ENCODE measurements around the gene LDLRAD4.
"Not testable (repeated sequence)": the region's sequence is repeated elsewhere in the genome, so short reads cannot be mapped to it uniquely, and the experiment has no call there.

Gene LDLRAD4

DNA sequence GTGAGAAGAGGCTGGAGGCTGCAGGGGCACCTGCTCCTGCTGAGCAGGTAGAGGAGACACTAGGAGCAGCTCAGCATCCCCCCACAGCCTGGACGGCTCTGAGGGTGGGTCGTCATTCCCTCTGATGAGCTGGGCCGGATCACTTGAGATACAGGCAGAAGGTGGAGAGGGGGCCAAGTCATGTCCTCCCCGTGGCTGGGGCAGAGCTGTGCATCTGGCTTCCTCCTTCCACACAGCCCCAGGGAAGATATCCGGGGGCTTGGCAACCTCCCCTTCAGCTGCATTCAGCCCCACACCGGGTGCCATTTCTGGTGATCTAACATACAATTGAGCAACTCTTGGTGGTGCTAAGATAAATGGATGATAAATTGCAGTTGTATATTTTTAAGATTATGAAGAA is 236.9 kb downstream of the LDLRAD4 start:
- no peak for DNase-seq

DNA sequence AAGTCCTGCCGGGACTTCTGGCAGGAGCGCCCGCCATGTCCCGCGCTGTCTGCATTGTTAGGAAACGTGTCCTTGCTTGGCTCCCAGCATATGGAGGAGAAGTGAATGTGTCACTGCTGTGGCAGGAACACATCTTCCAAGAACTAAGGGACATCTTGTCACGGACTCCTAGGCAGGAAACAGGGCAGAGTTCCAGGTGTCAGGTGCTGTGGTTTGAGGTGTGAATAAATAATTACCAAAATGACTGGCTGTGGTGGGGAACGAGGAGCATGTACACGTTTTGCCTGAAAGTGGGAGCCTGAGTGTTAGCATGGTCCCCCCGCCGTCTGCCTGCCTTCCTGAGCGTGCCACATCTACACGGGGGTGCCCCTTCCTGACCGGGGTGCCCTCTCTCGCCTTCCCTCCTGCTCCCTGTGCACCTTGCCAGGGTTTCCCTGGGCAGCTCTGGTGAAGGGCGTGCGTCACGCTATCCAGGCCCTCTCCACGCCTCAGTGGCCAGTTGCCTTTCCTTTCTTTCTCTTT is 237.5 kb downstream of the LDLRAD4 start:
- no peak for DNase-seq

DNA sequence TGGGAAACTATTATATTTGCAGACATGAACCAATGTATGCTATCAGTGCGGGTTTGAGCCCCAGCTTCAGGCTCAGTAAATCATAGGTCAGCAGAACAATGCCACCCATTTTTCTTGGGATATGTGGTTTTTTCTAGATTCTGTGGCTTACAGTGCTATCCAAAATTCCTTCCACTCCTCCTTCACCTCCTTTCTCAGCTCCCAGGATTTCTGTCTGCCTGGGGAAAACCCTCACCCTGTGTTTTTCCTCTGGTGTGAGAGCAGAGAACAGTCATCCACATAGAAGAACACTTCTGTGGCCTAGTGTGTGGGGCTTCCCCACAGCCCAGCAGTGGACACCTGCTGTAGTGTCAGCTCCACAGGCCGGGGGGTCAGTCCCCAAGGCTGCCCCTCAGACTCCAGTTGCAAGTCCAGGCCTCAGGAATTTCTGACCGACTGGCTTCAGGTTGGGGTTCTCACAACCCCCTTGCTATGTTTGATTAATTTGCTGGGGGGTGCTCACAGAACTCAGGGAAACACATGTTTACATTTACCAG is 238.2 kb downstream of the LDLRAD4 start:
- DNase-seq: no peak

DNA sequence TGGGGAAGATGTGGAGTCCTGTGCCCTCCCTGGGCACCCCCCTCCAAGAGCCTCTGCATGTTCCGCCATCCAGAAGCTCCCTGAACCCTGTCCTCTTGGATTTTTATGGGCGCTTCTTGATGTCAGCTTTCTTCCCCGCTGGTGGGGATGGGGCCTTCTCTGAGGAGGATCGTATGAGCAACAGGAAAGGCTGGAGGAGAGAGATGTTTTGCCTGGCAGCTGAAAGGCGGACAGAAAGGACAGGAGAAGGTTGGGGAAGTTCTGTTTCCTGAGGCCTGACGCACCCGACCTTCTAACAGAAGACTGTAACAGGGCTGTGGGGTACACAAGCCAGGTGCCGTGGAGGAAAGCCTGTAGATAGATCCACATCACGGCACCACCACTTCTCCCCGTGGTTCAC is 238.8 kb downstream of the LDLRAD4 start:
- DNase-seq: no peak

DNA sequence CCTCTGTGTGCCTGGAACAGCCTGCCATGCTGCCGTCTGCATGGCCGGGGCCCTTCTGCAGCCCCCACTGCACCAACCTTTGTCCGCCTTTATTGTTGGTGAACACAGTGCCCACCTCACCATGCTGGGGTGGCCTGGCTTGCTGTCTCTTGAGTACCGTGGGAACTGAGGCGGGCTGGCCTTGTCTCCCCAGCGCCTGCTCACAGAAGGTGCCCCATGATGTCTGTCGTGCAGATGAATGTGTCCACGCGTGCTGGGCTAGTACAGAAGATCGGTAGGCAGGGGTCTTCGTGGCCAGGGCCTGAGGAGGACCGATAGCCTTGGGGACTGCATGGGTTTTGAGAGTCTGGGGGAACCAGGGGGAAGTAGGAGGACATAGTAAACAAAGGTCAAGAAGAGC is 242.4 kb downstream of the LDLRAD4 start:
- no peak for DNase-seq

DNA sequence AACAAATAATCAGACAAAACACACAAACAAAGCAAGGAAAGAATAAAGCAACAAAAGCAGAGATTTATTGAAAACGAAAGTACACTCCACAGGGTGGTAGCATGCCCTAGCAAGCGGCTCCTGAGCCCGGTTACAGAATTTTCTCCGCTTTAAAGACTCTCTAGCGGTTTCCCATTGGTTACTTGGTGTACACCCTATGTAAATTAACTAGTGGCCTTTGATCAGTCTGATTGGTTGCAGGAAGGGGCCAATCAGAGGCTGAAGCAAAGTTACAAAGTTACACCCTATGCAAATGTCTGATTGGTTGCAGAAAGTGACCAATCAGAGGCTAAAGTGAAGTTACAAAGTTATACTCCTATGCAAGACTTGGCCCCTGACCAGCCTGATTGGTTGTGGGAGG is 242.9 kb downstream of the LDLRAD4 start:
- no peak for DNase-seq

- no peak for DNase-seq
These were observed 243.4 kb downstream of the LDLRAD4 start for GRCh38 chr18:13461936-13462335.

GRCh38 chr18:13462686-13463085 is 244.1 kb downstream of the LDLRAD4 start:
- no peak for DNase-seq

GRCh38 chr18:13463526-13464210 is 245.1 kb downstream of the LDLRAD4 start:
- DNase-seq: no peak

GRCh38 chr18:13464432-13465123 is 246.0 kb downstream of the LDLRAD4 start:
- DNase-seq: no peak

DNA sequence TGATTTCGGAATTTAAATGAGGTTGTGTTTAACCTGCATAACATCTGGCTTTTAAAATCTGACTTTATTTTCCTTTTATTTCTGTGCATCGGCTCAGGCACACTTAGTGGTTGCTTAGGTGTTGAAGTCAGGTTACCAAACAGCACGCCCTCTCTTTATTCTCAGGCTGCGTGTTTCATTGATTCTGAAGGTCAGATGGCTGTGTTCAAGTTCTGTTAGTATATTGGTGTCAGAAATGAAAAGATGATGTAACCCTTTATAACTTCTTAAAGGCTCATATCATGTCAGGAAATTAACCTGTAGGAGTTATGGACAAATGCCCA is 246.5 kb downstream of the LDLRAD4 start:
- DNase-seq: no peak

- DNase-seq: no peak
These were observed 246.9 kb downstream of the LDLRAD4 start for GRCh38 chr18:13465476-13465875.

GRCh38 chr18:13470516-13471197 is 252.1 kb downstream of the LDLRAD4 start:
- no peak for DNase-seq

DNA sequence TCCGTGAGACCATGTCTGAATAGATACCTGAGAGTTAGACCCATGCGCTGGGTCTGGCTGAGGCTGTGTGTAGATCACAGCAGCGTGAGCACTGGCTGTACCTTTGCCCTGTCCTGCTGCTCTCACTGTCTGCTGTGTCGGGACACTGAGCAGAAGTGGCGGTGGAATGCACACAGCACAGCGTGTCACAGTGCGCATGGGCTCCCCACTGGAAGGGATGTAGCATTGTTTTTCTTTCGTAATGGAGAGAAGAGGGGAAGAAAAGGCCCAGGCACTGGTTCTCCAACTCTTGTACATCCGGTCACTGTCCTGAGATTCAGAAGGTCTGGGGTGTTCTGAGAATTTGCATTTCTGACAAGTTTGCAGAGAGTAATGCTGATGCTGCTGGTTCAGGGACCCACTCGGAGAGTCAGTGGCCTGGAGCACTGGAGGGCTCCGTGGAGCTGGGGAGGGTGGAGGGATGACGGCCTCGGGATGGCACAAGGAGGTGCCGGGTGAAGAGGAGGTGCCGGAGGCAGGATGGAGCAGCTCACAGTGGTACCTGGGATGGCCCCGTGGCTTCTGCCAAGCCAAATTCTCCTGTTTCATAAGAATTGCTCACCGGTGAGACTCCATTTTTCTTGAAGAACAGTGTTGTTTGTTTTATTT is 252.8 kb downstream of the LDLRAD4 start:
- no peak for DNase-seq

GRCh38 chr18:13471971-13472628 is 253.5 kb downstream of the LDLRAD4 start:
- DNase-seq: no peak

- no peak for DNase-seq
These were observed 255.2 kb downstream of the LDLRAD4 start for GRCh38 chr18:13473751-13474150.

- DNase-seq: no peak
These were observed 255.8 kb downstream of the LDLRAD4 start for GRCh38 chr18:13474336-13474735.

- no peak for DNase-seq
These were observed 256.5 kb downstream of the LDLRAD4 start for GRCh38 chr18:13474907-13475545.

DNA sequence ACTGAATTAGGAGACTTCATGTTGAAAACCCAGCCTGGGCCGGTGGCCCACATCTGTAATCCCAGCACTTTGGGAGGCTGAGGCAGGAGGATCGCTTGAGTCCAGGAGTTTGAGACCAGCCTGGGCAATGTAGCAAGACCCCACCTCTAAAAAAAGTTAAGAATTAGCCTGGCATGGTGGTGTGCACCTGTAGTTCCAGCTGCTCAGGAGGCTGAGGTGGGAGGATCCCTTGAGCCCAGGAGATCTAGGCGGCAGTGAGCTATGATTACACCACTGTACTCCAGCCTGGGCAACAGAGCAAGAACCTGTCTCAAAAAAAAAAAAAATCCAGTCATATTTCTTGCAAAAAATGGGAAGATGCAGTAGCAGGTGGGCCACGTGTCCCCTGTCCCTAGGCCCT is 257.8 kb downstream of the LDLRAD4 start:
- DNase-seq: not testable (repeated sequence)

DNA sequence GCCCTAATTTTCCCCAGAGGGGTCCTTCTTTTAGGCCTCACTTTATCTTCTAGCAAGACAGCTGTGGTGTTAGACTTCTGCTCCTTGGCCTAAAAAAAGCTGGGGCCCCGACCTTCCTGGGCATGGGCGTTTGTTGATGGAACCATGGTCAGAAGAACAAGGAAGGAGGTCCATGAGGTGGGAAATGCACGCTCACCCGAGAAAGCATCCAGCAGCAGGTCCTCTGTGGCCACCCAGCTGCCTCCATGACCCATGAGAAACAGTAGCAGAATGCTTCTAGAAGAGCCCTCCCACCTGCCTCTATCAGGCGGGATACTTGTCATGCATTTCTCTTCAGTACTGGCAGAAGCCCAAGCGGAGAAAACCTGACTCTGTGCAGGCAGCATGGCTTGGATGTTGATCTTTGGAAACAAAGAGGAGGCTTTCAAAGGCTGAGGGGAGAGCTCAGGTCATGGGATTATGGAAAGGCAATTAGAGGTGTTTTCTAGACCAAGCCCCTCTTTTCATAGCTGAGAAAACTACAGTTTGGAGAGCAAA is 258.7 kb downstream of the LDLRAD4 start:
- no peak for DNase-seq

- DNase-seq: no peak
These were observed 262.2 kb downstream of the LDLRAD4 start for GRCh38 chr18:13480571-13481255.

Data from cortex of kidney (tissue), 1 donor.